Stimulated activated CD8-positive, alpha-beta memory T cell treated with anti-CD3 and anti-CD28 coated beads, Interleukin-2, amount 100 ng/mL, for 48 hours (primary cell): Measurements from ENCODE around the gene RCE1.

Source experiments
- DNase-seq, 2 donors: peaks; one replicate each; pipeline ENCODE4 v3.0.0-alpha.2; 2020; ENCODE audit warnings: low read depth in 2 of 2

RCE1 gene

GRCh38 chr11:66885950-66886440, 42.8 kb downstream of the RCE1 start:
- DNase-seq: no peak

GRCh38 chr11:66886671-66887221, 43.5 kb downstream of the RCE1 start:
- DNase-seq: no peak

- DNase-seq: no peak
These were observed 44.3 kb downstream of the RCE1 start for GRCh38 chr11:66887526-66887925.

GRCh38 chr11:66888282-66888681, 45.0 kb downstream of the RCE1 start:
- no peak for DNase-seq

- DNase-seq: no peak
These were observed 46.7 kb downstream of the RCE1 start for GRCh38 chr11:66889960-66890359.

GRCh38 chr11:66891851-66892660, 48.8 kb downstream of the RCE1 start:
- peak; percentile 21 to 57 for DNase-seq

GRCh38 chr11:66892911-66893310, 49.7 kb downstream of the RCE1 start:
- no peak for DNase-seq

GRCh38 chr11:66894141-66894540, 50.9 kb downstream of the RCE1 start:
- no peak for DNase-seq
